NCI-H2081 treated with DMSO at 0.1 percent for 48 hours (cell line): ENCODE measurements around the gene ZNF564.
"Not testable (repeated sequence)": the region's sequence is repeated elsewhere in the genome, so short reads cannot be mapped to it uniquely, and the experiment has no call there.

Experiments used
- DNase-seq: peaks from one replicate; lab custom pipeline; 2025; lab: John Stamatoyannopoulos, UW

The ZNF564 gene

GRCh38 chr19:12496480-12496879 is 54.8 kb downstream of the ZNF564 start:
- DNase-seq = no peak

- peak; percentile 73 for DNase-seq
These were observed 56.1 kb downstream of the ZNF564 start for GRCh38 chr19:12495002-12495802.

GRCh38 chr19:12494260-12494860 is 56.9 kb downstream of the ZNF564 start:
- DNase-seq = no peak

- DNase-seq = not testable (repeated sequence)
These were observed 65.0 kb downstream of the ZNF564 start for GRCh38 chr19:12486265-12486783.

GRCh38 chr19:12485571-12485970 is 65.7 kb downstream of the ZNF564 start:
- DNase-seq = no peak

GRCh38 chr19:12485052-12485416 is 66.2 kb downstream of the ZNF564 start:
- DNase-seq = no peak

GRCh38 chr19:12484371-12485051 is 66.8 kb downstream of the ZNF564 start, which contains the start of gene ZNF709:
Gene ZNF709, minus strand, starts transcription at chr19:12484816. Its CDS starts 159 bp downstream, at chr19:12484657.
- DNase-seq = peak; percentile 24

GRCh38 chr19:12484011-12484370 is 67.3 kb downstream of the ZNF564 start:
- DNase-seq = no peak

- DNase-seq = no peak
These were observed 68.8 kb downstream of the ZNF564 start for GRCh38 chr19:12482509-12482886.

GRCh38 chr19:12481781-12482508 is 69.3 kb downstream of the ZNF564 start:
- no peak for DNase-seq

- no peak for DNase-seq
These were observed 72.9 kb downstream of the ZNF564 start for GRCh38 chr19:12478234-12478941.
